Activated T-helper 9 cell treated with anti-CD3 and anti-CD28 coated beads, Interleukin-2, amount 50 U/mL, for 16 hours (primary cell): ENCODE measurements around the gene SMIM22.
A peak's percentile ranks its signal among the peaks of the same experiment; 100 is the strongest.

ENCODE experiments used
- DNase-seq: peaks from one replicate; pipeline ENCODE4 v3.0.0-alpha.2; 2020; ENCODE audit warnings: low read depth

Gene SMIM22

GRCh38 chr16:4795828-4796572 lies 831 bp downstream of the SMIM22 start:
- no peak for DNase-seq

GRCh38 chr16:4796982-4797804 lies 2.0 kb downstream of the SMIM22 start:
- no peak for DNase-seq

GRCh38 chr16:4797805-4798252 lies 2.7 kb downstream of the SMIM22 start:
- no peak for DNase-seq

- DNase-seq, result no peak
Measured at GRCh38 chr16:4798456-4798855, 3.3 kb downstream of the SMIM22 start.

GRCh38 chr16:4799171-4799855 lies 4.1 kb downstream of the SMIM22 start:
- DNase-seq, result no peak

- no peak for DNase-seq
Measured at GRCh38 chr16:4800290-4801041, 5.3 kb downstream of the SMIM22 start.

GRCh38 chr16:4801051-4801961 lies 6.1 kb downstream of the SMIM22 start:
- no peak for DNase-seq

- peak; percentile 70 for DNase-seq
Measured at GRCh38 chr16:4801962-4802658, 6.9 kb downstream of the SMIM22 start, which contains the start of gene ROGDI. Gene ROGDI, minus strand, starts transcription at chr16:4802633. Its CDS starts 62 bp downstream, at chr16:4802571.

GRCh38 chr16:4802659-4803287 lies 7.6 kb downstream of the SMIM22 start:
- peak; percentile 83 for DNase-seq

GRCh38 chr16:4803401-4803844 lies 8.3 kb downstream of the SMIM22 start:
- no peak for DNase-seq

- no peak for DNase-seq
Measured at GRCh38 chr16:4803898-4804762, 9.0 kb downstream of the SMIM22 start.

- no peak for DNase-seq
Measured at GRCh38 chr16:4805231-4805630, 10.1 kb downstream of the SMIM22 start.

GRCh38 chr16:4806280-4806679 lies 11.1 kb downstream of the SMIM22 start:
- DNase-seq, result no peak

- DNase-seq, result no peak
Measured at GRCh38 chr16:4811242-4811641, 16.1 kb downstream of the SMIM22 start.

GRCh38 chr16:4811773-4812172 lies 16.6 kb downstream of the SMIM22 start:
- no peak for DNase-seq

GRCh38 chr16:4813251-4814003 lies 18.3 kb downstream of the SMIM22 start:
- DNase-seq, result no peak

- no peak for DNase-seq
Measured at GRCh38 chr16:4814046-4814445, 18.9 kb downstream of the SMIM22 start.
